ENCODE data around the gene SYT1.

Gene SYT1

DNA sequence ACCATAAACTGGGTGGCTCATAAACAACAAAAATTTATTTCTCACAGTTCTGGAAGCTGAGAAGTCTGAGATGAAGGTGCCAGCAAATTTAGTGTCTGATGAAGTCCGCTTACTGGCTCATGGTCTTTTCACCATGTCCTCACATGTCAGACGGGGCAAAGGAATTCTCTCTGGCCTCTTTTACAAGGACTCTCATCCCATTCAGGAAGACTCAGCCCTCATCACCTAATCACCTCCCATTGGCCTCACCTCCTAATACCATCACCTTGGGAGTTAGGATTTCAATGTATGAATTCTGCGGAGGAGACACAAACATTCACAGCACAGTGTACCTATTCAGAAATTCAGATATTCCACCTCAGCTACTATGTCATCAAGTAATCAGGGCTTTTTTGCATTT is 468.6 kb downstream of the SYT1 start:
- no peak for TF ChIP-seq ZNF274 (IDR thresholded peaks at IDR 0.05; ENCODE audit: low read depth, low read length)
- no peak overlapping the region for H3K4me3 ChIP-seq (ENCODE audit: low read length)

DNA sequence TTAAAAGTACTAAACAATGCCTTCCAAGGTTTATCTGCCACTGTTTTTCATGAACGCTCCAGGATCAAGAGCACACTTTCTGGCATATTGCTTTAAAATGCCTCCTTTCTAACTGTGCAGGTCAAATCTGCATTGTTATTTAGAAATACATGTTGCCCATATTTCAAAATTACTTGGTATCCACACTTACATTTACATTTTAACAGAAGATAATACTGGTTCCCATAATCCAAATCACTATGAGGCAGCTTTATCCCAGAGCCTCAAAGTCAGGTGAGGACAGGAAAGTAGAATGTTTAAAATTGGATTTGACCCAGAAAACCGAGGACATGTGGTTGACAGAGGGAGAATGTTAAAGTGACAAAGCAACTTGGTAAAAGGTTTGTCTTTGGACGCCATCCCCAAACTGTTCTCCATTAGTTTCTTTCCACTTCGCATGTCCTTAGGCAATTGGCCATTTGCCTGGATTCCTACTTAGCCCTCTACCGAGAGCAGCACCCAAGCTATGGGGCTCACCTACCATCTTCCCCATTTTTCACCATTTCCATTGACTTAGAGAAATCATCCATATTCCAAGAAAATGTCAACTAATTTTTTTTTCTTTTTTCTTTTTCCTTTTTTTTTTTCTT is 473.2 kb downstream of the SYT1 start:
- TF ChIP-seq ZNF274 (IDR thresholded peaks at IDR 0.05; ENCODE audit: low read depth, low read length), result no peak
- no peak overlapping the region for H3K4me3 ChIP-seq (ENCODE audit: low read length)

GRCh38 chr12:79344855-79345847 is 480.6 kb downstream of the SYT1 start:
- no peak overlapping the region for H3K4me3 ChIP-seq (ENCODE audit: low read length)
- TF ChIP-seq ZNF274 (IDR thresholded peaks at IDR 0.05; ENCODE audit: low read depth, low read length), result no peak

GRCh38 chr12:79347866-79348265 is 483.3 kb downstream of the SYT1 start:
- no peak for TF ChIP-seq ZNF274 (IDR thresholded peaks at IDR 0.05; ENCODE audit: low read depth, low read length)
- H3K4me3 ChIP-seq (ENCODE audit: low read length), result no peak overlapping the region

DNA sequence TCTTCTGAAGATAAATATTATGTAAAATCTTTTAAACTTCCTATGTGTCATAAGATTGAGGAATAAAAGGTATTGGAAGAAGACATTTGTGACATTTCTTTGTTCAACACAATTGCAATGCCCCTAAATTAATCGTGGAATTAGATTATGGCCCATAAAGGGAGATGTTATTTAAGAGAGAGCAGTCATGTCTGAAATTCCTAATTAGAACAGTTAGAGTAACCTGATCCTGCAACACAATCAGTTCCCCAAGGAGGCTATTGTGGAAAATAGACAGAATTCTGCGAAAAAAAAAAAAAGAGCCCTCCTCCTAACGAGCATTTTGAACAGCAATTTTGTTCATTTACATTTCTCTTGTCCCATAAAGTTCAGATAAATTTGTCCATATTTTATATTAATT is 486.7 kb downstream of the SYT1 start:
- TF ChIP-seq ZNF274 (IDR thresholded peaks at IDR 0.05; ENCODE audit: low read depth, low read length), result no peak
- H3K4me3 ChIP-seq (ENCODE audit: low read length), result no peak overlapping the region

DNA sequence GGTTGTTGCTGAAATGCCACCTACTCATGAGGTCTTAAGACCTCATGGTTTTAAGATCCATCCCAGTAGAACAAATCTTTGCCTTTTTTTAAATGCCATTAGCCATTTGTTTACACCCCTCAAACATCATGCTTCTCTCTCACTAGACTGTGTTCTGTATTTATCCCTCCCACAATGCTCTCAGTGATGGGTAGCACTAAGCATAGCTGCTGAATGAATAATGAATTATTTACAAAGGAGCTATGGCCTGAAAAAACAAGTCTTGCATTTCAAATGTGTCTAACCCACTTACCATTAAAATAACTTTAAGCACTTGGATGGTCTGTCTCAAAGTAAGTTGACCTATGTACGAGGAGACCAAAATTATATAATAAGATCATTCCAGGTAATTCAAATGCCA is 491.6 kb downstream of the SYT1 start:
- no peak overlapping the region for H3K4me3 ChIP-seq (ENCODE audit: low read length)
- no peak for TF ChIP-seq ZNF274 (IDR thresholded peaks at IDR 0.05; ENCODE audit: low read depth, low read length)

DNA sequence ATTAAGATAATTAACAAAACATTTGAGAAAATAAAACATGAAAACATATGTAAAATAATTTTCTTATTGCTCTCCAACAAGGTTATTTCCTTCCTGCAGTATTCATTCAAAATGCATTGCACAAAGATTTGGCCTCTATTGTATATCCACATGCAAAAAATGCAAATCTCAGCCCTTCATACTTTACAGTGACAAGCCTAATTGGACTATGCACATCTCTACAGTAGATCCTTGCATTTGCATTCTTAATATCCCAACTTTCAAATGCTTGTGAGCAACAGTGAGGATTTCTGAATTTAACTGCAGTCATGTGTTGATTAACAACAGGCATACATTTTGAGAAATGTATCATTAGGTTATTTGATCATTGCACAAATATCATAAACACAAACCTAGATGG is 492.5 kb downstream of the SYT1 start:
- no peak for TF ChIP-seq ZNF274 (IDR thresholded peaks at IDR 0.05; ENCODE audit: low read depth, low read length)

GRCh38 chr12:79358716-79359300 is 494.2 kb downstream of the SYT1 start:
- no peak for TF ChIP-seq ZNF274 (IDR thresholded peaks at IDR 0.05; ENCODE audit: low read depth, low read length)
- no peak overlapping the region for H3K4me3 ChIP-seq (ENCODE audit: low read length)

More for the DNA sequence above, 492.5 kb downstream of the SYT1 start:
- no peak overlapping the region for H3K4me3 ChIP-seq (ENCODE audit: low read length)

GRCh38 chr12:79360286-79360685 is 495.7 kb downstream of the SYT1 start:
- no peak overlapping the region for H3K4me3 ChIP-seq (ENCODE audit: low read length)
- TF ChIP-seq ZNF274 (IDR thresholded peaks at IDR 0.05; ENCODE audit: low read depth, low read length), result no peak

DNA sequence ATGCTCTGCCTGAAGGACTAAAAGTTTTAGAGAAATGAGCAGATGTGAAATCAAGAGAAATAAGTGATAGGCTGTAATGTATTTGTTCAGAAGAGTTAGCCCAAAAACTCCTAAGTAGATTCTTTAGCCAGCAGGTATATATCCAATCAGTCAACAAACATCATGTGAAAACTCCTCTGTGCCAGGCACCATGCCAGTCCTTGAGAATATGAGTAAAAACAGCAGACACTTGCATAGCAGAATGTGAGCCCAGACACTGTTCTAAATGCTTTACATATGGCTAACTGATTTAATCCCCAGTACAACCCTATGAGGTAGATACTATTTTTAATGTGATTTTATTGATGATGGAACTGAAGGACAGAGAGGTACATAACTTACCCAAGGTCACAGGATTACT is 496.4 kb downstream of the SYT1 start:
- H3K4me3 ChIP-seq (ENCODE audit: low read length), result no peak overlapping the region
- TF ChIP-seq ZNF274 (IDR thresholded peaks at IDR 0.05; ENCODE audit: low read depth, low read length), result no peak

DNA sequence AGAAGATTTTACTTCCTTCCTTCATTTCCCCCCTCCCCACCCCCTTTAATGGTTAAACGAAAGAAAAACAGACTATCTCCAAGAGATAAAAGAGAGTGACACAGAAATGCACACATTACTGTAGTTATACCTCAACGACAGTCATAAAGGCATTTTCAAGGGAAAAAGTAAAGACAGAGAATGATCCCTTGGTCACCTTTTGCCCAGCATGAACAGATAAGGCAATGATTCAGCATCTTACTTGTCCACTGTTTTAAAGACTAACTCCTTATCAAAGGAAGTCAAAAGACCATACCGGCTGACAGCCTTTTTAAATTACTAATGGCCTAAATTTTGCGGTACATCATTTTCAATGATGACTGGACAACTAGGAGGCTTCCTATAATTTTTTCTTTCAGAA is 499.6 kb downstream of the SYT1 start:
- TF ChIP-seq ZNF274 (IDR thresholded peaks at IDR 0.05; ENCODE audit: low read depth, low read length), result no peak
- no peak overlapping the region for H3K4me3 ChIP-seq (ENCODE audit: low read length)

GRCh38 chr12:79366374-79366773 is 501.8 kb downstream of the SYT1 start:
- no peak overlapping the region for H3K4me3 ChIP-seq (ENCODE audit: low read length)
- no peak for TF ChIP-seq ZNF274 (IDR thresholded peaks at IDR 0.05; ENCODE audit: low read depth, low read length)

DNA sequence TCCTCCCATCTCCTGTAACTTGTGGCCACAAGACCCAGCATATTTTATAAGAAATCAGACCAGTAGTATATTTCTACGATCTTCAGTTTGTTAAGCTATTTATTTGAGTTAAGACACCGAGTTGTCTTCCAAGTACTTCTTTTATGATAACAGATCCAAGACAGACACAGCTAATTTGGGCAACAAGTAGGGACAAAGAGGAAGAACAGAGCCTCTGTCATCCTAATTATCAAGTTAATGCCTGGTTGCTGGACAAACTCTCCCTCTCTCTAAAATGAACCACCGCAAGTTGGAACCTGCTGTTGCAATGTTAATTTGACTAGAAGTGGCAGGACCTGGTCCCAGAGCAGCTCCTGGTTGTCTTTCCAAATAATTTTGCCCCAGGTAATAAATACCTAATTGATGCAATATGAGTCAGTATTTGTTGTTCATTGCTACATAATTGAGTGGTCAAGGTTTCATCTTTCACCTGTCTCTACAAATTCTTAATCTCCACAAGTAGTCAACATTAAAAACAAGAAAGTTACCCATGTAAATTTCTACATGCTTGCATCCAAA is 502.5 kb downstream of the SYT1 start:
- H3K4me3 ChIP-seq (ENCODE audit: low read length), result no peak overlapping the region
- no peak for TF ChIP-seq ZNF274 (IDR thresholded peaks at IDR 0.05; ENCODE audit: low read depth, low read length)

DNA sequence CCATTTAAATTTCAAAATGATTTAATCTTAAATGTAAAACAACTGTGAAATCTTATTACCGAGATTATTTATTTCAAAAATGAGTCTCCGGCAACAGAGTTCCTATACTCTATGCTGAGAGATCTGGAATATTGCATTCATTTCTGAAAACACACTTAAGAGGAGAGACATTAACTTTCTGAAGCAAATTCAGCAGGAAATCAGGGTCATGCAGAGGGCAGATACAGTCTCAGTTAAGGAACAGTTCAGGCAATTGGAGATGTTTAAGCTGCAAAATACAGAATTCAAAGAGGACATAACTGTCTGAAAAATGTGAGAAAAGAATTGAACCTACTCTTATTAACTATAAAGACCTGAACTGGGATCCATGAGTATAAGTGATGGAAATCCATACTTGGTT is 505.4 kb downstream of the SYT1 start:
- no peak for TF ChIP-seq ZNF274 (IDR thresholded peaks at IDR 0.05; ENCODE audit: low read depth, low read length)
- no peak overlapping the region for H3K4me3 ChIP-seq (ENCODE audit: low read length)

All from GM08714 (cell line).